Upper lobe of left lung (tissue), 4 donors: ENCODE data around the gene GLCE.

Experiments used
- EP300 ChIP-seq, 4 donors: sonication (generic); formaldehyde crosslinking; IDR thresholded peaks; one replicate each; pipeline ENCODE4 v1.5.1; 2017; ENCODE audit warnings: antibody characterized with exemption in 4 of 4, control low read depth in 2 of 4
- POLR2A ChIP-seq, 4 donors: fragments of 450-650 bp; IDR thresholded peaks; one replicate each; pipeline ENCODE4 v1.5.1; 2016 to 2017; ENCODE audit warnings: antibody characterized with exemption in 4 of 4, mild to moderate bottlenecking in 2 of 4
- TF ChIP-seq, protein P1 (sequence below), 6 experiments: fragments of 450-650 bp in 4 of 6; fragments of 200-600 bp in 2 of 6; sonication (generic) in 2 of 6; IDR thresholded peaks; one replicate each; pipeline ENCODE4 v1.5.1; 2016 to 2019; ENCODE audit warnings: antibody characterized with exemption in 6 of 6

DNA sequence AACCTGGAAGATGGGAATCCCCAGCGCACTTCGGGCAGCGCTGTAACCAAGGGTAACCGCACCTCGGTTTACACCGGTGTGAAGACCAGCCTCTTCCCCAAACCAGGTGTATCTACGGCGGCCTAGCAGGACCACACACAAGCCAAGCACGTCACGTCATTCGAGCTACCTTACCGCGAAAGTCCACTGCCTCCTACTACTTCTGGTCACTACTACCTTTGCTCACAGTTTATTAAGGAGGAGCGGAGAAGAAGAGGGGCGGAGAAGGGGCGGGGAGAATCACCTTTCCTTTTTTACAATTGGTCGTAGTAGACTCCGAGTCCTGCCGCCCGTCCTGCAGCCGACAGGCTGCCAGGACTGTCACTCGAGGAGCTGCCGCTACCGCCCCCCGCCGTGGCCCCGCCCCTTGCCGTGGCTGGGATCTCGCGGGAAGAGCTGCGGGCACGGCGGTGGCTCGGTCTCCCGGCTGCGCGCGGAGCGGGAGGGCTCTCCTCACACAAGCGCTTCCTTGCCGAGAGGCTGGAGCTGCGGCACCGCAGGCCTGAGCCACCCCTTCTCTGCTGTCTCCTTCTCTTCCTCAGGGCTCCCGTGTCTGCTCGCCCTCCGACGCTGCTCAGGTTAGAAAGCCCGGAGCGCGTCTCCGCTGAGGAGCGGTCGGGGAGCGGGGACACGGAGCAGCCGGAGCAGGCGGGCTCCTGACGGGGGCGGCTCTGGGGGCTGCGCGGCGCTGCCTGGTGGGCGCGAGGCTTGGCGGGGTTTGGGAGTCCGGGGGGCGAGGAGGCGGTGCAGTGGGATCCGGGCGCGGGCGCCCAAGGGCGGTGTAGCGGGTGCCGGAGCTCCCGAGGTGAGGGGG, at the start of gene GLCE:
- TF ChIP-seq, protein P1, sequence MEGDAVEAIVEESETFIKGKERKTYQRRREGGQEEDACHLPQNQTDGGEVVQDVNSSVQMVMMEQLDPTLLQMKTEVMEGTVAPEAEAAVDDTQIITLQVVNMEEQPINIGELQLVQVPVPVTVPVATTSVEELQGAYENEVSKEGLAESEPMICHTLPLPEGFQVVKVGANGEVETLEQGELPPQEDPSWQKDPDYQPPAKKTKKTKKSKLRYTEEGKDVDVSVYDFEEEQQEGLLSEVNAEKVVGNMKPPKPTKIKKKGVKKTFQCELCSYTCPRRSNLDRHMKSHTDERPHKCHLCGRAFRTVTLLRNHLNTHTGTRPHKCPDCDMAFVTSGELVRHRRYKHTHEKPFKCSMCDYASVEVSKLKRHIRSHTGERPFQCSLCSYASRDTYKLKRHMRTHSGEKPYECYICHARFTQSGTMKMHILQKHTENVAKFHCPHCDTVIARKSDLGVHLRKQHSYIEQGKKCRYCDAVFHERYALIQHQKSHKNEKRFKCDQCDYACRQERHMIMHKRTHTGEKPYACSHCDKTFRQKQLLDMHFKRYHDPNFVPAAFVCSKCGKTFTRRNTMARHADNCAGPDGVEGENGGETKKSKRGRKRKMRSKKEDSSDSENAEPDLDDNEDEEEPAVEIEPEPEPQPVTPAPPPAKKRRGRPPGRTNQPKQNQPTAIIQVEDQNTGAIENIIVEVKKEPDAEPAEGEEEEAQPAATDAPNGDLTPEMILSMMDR (IDR thresholded peaks at IDR 0.05): peak in 1 of 6 experiments; percentile 20
- TF ChIP-seq POLR2A (IDR thresholded peaks at IDR 0.05): peak in 3 of 4 donors; percentile 73 to 97 (median 79)
- TF ChIP-seq EP300 (IDR thresholded peaks at IDR 0.05): no peak
